Measurements from ENCODE around the gene RBM47. TPM values are rescaled to one million over a fixed set of nuclear protein-coding genes. Genes with fewer than 3 reads are reported as not detected.

Gene RBM47
- total and polyA plus RNA-seq, 2 experiments from 2014 or later, result 35.6 to 139 TPM

DNA sequence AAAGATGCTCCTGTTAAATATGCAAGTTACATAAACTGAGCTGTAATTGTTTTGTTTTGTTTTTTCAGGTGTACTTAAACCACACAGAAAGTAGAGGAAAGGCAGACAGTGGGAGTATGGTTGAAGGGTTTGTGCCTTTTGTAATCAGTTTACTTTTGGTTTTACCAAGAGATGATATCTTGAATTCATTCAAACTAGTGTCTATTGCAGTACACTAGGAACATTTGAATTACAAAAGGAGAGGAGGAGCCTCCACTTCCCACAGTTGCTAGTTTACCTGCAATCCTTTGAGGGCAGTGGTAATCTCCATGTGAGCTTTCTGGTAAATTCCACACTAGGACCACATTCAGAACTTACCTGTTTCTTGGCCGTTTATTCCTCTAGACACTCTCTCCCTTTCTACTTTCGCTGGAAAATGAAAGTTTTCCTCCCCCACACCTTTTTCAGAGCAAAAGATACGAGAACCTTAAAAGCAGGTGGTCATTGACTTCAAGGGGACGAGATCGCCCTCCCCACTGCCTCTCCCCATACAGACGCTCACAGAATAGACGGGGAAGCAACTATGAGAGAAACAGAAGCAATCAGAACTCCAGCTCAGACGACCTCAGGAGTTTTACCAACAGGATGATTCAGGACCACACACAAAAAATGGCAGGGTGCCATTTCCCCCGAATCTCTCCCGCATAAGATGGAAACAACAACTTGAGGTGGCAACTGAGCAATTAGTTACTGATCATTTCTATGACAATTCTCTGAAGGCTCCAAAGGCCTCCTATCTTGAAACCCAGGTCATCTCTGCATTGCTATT lies 3.3 kb downstream of the RBM47 start:
- Mint-ChIP-seq H3K27me3 (ENCODE audit: insufficient read depth, low read depth, poor library complexity) (peaks cover 15% of the 10 kb centered on the region), H3K36me3 (ENCODE audit: low read depth) (peaks cover 59% of the 10 kb centered on the region), H3K4me1 (peaks cover 61% of the 10 kb centered on the region), H3K4me3 (peak overlapping the region; percentile 87), H3K27ac (peak overlapping the region; percentile 91), H3K9me3 (0 out of 3 replicates have a peak, but pooled peaks cover 3% of the 10 kb centered on the region)
- peaks cover 48% of the 10 kb centered on the region for H3K4me1 ChIP-seq (ENCODE audit: insufficient read depth)
- H3K4me3 ChIP-seq, result peak overlapping the region; percentile 60
- DNase-seq (ENCODE audit: low spot score) (peak; percentile 47), ATAC-seq (no peak)
- H3F3A ChIP-seq (replicated peaks; ENCODE audit: low read depth), result peaks cover 18% of the 10 kb centered on the region
- H3K27ac ChIP-seq (ENCODE audit: low read depth), result peak overlapping the region; percentile 91
- no peaks in the 10 kb centered on the region for H4K20me1 ChIP-seq (replicated peaks; ENCODE audit: insufficient read depth)
- H2AFZ ChIP-seq, result no peak overlapping the region
- peaks cover 4% of the 10 kb centered on the region; the same call in 1 of the 2 replicates for H3K36me3 ChIP-seq (ENCODE audit: insufficient read depth)
- H3K9me2 ChIP-seq (ENCODE audit: insufficient read depth), result no peaks in the 10 kb centered on the region
- peaks cover 72% of the 10 kb centered on the region for H3K79me2 ChIP-seq (replicated peaks; ENCODE audit: insufficient read depth)
- no peak for TF ChIP-seq ZNF331 (CRISPR knock-in tag; IDR thresholded peaks at IDR 0.05; ENCODE audit: low read depth)
- no peak for TF ChIP-seq EZH2phosphoT487 (IDR thresholded peaks at IDR 0.05; ENCODE audit: unreplicated experiment)
- TF ChIP-seq, protein P1, sequence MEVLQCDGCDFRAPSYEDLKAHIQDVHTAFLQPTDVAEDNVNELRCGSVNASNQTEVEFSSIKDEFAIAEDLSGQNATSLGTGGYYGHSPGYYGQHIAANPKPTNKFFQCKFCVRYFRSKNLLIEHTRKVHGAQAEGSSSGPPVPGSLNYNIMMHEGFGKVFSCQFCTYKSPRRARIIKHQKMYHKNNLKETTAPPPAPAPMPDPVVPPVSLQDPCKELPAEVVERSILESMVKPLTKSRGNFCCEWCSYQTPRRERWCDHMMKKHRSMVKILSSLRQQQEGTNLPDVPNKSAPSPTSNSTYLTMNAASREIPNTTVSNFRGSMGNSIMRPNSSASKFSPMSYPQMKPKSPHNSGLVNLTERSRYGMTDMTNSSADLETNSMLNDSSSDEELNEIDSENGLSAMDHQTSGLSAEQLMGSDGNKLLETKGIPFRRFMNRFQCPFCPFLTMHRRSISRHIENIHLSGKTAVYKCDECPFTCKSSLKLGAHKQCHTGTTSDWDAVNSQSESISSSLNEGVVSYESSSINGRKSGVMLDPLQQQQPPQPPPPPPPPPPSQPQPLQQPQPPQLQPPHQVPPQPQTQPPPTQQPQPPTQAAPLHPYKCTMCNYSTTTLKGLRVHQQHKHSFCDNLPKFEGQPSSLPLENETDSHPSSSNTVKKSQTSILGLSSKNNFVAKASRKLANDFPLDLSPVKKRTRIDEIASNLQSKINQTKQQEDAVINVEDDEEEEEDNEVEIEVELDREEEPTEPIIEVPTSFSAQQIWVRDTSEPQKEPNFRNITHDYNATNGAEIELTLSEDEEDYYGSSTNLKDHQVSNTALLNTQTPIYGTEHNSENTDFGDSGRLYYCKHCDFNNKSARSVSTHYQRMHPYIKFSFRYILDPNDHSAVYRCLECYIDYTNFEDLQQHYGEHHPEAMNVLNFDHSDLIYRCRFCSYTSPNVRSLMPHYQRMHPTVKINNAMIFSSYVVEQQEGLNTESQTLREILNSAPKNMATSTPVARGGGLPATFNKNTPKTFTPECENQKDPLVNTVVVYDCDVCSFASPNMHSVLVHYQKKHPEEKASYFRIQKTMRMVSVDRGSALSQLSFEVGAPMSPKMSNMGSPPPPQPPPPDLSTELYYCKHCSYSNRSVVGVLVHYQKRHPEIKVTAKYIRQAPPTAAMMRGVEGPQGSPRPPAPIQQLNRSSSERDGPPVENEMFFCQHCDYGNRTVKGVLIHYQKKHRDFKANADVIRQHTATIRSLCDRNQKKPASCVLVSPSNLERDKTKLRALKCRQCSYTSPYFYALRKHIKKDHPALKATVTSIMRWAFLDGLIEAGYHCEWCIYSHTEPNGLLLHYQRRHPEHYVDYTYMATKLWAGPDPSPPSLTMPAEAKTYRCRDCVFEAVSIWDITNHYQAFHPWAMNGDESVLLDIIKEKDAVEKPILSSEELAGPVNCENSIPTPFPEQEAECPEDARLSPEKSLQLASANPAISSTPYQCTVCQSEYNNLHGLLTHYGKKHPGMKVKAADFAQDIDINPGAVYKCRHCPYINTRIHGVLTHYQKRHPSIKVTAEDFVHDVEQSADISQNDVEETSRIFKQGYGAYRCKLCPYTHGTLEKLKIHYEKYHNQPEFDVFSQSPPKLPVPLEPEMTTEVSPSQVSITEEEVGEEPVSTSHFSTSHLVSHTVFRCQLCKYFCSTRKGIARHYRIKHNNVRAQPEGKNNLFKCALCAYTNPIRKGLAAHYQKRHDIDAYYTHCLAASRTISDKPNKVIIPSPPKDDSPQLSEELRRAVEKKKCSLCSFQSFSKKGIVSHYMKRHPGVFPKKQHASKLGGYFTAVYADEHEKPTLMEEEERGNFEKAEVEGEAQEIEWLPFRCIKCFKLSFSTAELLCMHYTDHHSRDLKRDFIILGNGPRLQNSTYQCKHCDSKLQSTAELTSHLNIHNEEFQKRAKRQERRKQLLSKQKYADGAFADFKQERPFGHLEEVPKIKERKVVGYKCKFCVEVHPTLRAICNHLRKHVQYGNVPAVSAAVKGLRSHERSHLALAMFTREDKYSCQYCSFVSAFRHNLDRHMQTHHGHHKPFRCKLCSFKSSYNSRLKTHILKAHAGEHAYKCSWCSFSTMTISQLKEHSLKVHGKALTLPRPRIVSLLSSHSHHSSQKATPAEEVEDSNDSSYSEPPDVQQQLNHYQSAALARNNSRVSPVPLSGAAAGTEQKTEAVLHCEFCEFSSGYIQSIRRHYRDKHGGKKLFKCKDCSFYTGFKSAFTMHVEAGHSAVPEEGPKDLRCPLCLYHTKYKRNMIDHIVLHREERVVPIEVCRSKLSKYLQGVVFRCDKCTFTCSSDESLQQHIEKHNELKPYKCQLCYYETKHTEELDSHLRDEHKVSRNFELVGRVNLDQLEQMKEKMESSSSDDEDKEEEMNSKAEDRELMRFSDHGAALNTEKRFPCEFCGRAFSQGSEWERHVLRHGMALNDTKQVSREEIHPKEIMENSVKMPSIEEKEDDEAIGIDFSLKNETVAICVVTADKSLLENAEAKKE (CRISPR knock-in tag; IDR thresholded peaks at IDR 0.05), result no peak
- no peak for TF ChIP-seq JUNB (IDR thresholded peaks at IDR 0.05; ENCODE audit: unreplicated experiment)
- TF ChIP-seq, protein P2, sequence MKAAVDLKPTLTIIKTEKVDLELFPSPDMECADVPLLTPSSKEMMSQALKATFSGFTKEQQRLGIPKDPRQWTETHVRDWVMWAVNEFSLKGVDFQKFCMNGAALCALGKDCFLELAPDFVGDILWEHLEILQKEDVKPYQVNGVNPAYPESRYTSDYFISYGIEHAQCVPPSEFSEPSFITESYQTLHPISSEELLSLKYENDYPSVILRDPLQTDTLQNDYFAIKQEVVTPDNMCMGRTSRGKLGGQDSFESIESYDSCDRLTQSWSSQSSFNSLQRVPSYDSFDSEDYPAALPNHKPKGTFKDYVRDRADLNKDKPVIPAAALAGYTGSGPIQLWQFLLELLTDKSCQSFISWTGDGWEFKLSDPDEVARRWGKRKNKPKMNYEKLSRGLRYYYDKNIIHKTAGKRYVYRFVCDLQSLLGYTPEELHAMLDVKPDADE (IDR thresholded peaks at IDR 0.05), result no peak
- TF ChIP-seq NANOG (IDR thresholded peaks at IDR 0.05; ENCODE audit: borderline replicate concordance), result no peak
- TF ChIP-seq EZH2 (IDR thresholded peaks at IDR 0.05; ENCODE audit: low read depth, unreplicated experiment), result no peak
- TF ChIP-seq, protein P3, sequence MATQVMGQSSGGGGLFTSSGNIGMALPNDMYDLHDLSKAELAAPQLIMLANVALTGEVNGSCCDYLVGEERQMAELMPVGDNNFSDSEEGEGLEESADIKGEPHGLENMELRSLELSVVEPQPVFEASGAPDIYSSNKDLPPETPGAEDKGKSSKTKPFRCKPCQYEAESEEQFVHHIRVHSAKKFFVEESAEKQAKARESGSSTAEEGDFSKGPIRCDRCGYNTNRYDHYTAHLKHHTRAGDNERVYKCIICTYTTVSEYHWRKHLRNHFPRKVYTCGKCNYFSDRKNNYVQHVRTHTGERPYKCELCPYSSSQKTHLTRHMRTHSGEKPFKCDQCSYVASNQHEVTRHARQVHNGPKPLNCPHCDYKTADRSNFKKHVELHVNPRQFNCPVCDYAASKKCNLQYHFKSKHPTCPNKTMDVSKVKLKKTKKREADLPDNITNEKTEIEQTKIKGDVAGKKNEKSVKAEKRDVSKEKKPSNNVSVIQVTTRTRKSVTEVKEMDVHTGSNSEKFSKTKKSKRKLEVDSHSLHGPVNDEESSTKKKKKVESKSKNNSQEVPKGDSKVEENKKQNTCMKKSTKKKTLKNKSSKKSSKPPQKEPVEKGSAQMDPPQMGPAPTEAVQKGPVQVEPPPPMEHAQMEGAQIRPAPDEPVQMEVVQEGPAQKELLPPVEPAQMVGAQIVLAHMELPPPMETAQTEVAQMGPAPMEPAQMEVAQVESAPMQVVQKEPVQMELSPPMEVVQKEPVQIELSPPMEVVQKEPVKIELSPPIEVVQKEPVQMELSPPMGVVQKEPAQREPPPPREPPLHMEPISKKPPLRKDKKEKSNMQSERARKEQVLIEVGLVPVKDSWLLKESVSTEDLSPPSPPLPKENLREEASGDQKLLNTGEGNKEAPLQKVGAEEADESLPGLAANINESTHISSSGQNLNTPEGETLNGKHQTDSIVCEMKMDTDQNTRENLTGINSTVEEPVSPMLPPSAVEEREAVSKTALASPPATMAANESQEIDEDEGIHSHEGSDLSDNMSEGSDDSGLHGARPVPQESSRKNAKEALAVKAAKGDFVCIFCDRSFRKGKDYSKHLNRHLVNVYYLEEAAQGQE (IDR thresholded peaks at IDR 0.05; ENCODE audit: unreplicated experiment), result no peak
- TF ChIP-seq ZNF114 (CRISPR knock-in tag; IDR thresholded peaks at IDR 0.05), result no peak
- TF ChIP-seq CREB1 (CRISPR knock-in tag; IDR thresholded peaks at IDR 0.05; ENCODE audit: low read depth), result no peak
- TF ChIP-seq POLR2AphosphoS5 (IDR thresholded peaks at IDR 0.05; ENCODE audit: low read depth), result no peak; the same call in 1 of the 2 replicates
- TF ChIP-seq STAT1 (IDR thresholded peaks at IDR 0.05; ENCODE audit: unreplicated experiment), result no peak
- TF ChIP-seq, protein P4, sequence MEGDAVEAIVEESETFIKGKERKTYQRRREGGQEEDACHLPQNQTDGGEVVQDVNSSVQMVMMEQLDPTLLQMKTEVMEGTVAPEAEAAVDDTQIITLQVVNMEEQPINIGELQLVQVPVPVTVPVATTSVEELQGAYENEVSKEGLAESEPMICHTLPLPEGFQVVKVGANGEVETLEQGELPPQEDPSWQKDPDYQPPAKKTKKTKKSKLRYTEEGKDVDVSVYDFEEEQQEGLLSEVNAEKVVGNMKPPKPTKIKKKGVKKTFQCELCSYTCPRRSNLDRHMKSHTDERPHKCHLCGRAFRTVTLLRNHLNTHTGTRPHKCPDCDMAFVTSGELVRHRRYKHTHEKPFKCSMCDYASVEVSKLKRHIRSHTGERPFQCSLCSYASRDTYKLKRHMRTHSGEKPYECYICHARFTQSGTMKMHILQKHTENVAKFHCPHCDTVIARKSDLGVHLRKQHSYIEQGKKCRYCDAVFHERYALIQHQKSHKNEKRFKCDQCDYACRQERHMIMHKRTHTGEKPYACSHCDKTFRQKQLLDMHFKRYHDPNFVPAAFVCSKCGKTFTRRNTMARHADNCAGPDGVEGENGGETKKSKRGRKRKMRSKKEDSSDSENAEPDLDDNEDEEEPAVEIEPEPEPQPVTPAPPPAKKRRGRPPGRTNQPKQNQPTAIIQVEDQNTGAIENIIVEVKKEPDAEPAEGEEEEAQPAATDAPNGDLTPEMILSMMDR (conservative IDR thresholded peaks at IDR 0.05; ENCODE audit: low read depth in 2 of 2), result no peak
- no peaks in the 10 kb centered on the region for H3K27me3 ChIP-seq (ENCODE audit: insufficient read depth)
- peak overlapping the region; percentile 73 for H3K4me2 ChIP-seq

All from GM23338 (cell line).